Breast epithelium (tissue), 3 donors: Measurements from ENCODE around the gene CANX.

Experiments used
- POLR2A ChIP-seq: fragments of 450-650 bp; IDR thresholded peaks from one replicate; pipeline ENCODE4 v1.6.1; 2016; ENCODE audit warnings: antibody characterized with exemption, mild to moderate bottlenecking, moderate library complexity
- TF ChIP-seq, protein P1 (sequence below), 3 donors: fragments of 450-650 bp; IDR thresholded peaks; one replicate each; pipeline ENCODE4 v1.5.1; 2016 to 2017; ENCODE audit warnings: antibody characterized with exemption in 3 of 3, mild to moderate bottlenecking in 3 of 3, moderate library complexity in 3 of 3

DNA sequence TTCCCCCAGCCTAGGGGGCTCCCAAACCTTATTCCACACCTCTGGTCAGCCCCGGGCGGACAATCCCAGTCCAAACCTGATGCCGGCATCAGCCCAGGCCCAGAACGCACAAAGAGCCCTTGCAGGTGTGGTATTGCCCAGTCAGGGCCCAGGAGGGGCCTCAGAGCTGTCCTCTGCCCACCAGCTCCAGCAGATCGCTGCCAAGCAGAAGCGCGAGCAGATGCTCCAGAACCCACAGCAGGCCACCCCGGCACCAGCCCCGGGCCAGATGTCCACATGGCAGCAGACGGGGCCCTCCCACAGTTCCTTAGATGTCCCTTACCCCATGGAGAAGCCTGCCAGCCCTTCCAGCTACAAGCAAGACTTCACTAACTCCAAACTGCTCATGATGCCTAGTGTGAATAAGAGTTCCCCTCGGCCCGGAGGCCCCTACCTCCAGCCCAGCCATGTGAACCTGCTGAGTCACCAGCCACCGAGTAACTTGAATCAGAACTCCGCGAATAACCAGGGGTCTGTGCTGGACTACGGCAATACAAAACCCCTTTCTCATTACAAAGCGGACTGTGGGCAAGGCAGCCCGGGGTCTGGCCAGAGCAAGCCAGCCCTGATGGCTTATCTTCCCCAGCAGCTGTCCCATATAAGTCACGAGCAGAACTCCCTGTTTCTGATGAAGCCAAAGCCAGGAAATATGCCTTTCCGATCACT, 67.4 kb downstream of the CANX start:
- TF ChIP-seq, protein P1, sequence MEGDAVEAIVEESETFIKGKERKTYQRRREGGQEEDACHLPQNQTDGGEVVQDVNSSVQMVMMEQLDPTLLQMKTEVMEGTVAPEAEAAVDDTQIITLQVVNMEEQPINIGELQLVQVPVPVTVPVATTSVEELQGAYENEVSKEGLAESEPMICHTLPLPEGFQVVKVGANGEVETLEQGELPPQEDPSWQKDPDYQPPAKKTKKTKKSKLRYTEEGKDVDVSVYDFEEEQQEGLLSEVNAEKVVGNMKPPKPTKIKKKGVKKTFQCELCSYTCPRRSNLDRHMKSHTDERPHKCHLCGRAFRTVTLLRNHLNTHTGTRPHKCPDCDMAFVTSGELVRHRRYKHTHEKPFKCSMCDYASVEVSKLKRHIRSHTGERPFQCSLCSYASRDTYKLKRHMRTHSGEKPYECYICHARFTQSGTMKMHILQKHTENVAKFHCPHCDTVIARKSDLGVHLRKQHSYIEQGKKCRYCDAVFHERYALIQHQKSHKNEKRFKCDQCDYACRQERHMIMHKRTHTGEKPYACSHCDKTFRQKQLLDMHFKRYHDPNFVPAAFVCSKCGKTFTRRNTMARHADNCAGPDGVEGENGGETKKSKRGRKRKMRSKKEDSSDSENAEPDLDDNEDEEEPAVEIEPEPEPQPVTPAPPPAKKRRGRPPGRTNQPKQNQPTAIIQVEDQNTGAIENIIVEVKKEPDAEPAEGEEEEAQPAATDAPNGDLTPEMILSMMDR (IDR thresholded peaks at IDR 0.05), result no peak
- no peak for TF ChIP-seq POLR2A
